Ovary (tissue), 9 donors: ENCODE data around the gene SERBP1. TPM values are rescaled to one million over a fixed set of nuclear protein-coding genes. Genes with fewer than 3 reads are reported as not detected.

ENCODE experiments used
- DNase-seq, 5 donors: peaks; one replicate each; pipeline ENCODE4 v3.0.0-alpha.2; 2019 to 2020
- H3K27ac ChIP-seq, 2 donors: fragments of 200-600 bp; one replicate each; pipeline versions ENCODE4 v1.5.1 to v1.8.0; 2019 to 2022
- H3K27me3 ChIP-seq: fragments of 200-600 bp; one replicate; pipeline ENCODE4 v1.8.0; 2022
- H3K36me3 ChIP-seq: fragments of 200-600 bp; sonication (generic); one replicate; pipeline ENCODE4 v1.5.1; 2019
- H3K4me1 ChIP-seq: one replicate; pipeline ENCODE4 v1.8.1; 2013; ENCODE audit warnings: mild to moderate bottlenecking, moderate library complexity; ENCODE audit not compliant: insufficient read depth
- H3K4me3 ChIP-seq: fragments of 200-600 bp; sonication (generic); one replicate; pipeline ENCODE4 v1.5.1; 2017
- H3K9me3 ChIP-seq, 2 donors: fragments of 200-600 bp in 1 of 2; sonication (generic) in 1 of 2; one replicate each; pipeline versions ENCODE4 v1.5.1 to v1.8.1; 2013 to 2019; ENCODE audit warnings: mild to moderate bottlenecking in 1 of 2, moderate library complexity in 1 of 2
- CTCF ChIP-seq, 3 donors: fragments of 450-650 bp in 2 of 3; fragments of 200-600 bp in 1 of 3; IDR thresholded peaks; one replicate each; pipeline versions ENCODE4 v1.5.1 to v1.8.0; 2016 to 2022; ENCODE audit warnings: antibody characterized with exemption in 3 of 3, mild to moderate bottlenecking in 1 of 3
- EP300 ChIP-seq: sonication (generic); formaldehyde crosslinking; IDR thresholded peaks from one replicate; pipeline ENCODE4 v1.6.1; 2017; ENCODE audit warnings: antibody characterized with exemption
- POLR2A ChIP-seq: fragments of 450-650 bp; IDR thresholded peaks from one replicate; pipeline ENCODE4 v1.6.1; 2017; ENCODE audit warnings: antibody characterized with exemption, mild to moderate bottlenecking, moderate library complexity
- WGBS, 3 donors: extraction: QIAGEN DNeasy Blood & Tissue Kit in 1 of 3; methylation state at CpG; one replicate each; pipeline versions ENCODE4 v1.1.5 to v1.1.7; 2013 to 2017; 5-methylcytosine and 5-hydroxymethylcytosine counted together
- intact Hi-C, 4 donors: fragments of 100-400 bp; cut with DNase I; formaldehyde crosslinking; loops; one replicate each; pipeline versions ENCODE4 v1.11.0 to v1.15.1; 2022 to 2023
- polyA plus RNA-seq, 2 donors: library from polyadenylated mRNA; stranded (reverse); fragments of 200-250 nt in 1 of 2; fragments of 350-450 nt in 1 of 2; fragmentation: Illumina TruSeq in 1 of 2; extraction: RNeasy Lipid Tissue Mini Kit (QIAGEN cat#74804) in 1 of 2; gene quantifications; one replicate each; pipeline ENCODE4 v1.2.3, GENCODE V29; 2013 to 2014
- total RNA-seq, 7 donors: library from RNA; depleted of rRNA in 2 of 7; stranded (reverse); fragments of >200 nt in 2 of 7; fragmentation: NEBNext Ultra II Directional in 3 of 7; extraction: Animal tissue kit (Norgen Biotek cat#: 25700) in 3 of 7; gene quantifications; one replicate each; pipeline versions ENCODE4 v1.1.0 to v1.2.4, GENCODE V29; 2016 to 2023
- donor health status: DM: no; HTN: no; CAD: no; lungs with moderate emphysema.
- donor health status: DM: no; HTN: no; CAD: no.
- donor health status: Bipolar disorder and iron deficiency.
- donor health status: DM: yes; HTN: yes; CAD: no.
- donor health status: DM: no; HTN: no; CAD: no.
- donor health status: DM: yes; HTN: yes; CAD: no.

The SERBP1 gene
- total and polyA plus RNA-seq, 9 donors: 117 to 180 (median 150) TPM

- WGBS, 3 donors: 75 to 78% (median 78%) methylated on average over 12 of the region's 12 CpGs
- H3K36me3 ChIP-seq: no peaks in the 10 kb centered on the region
- H3K27me3 ChIP-seq: no peaks in the 10 kb centered on the region
- no peak overlapping the region for H3K4me3 ChIP-seq
- no peaks in the 10 kb centered on the region for H3K4me1 ChIP-seq
- intact Hi-C loops: no loop called here
- no peaks in the 10 kb centered on the region for H3K9me3 ChIP-seq
- no peak overlapping the region for H3K27ac ChIP-seq
- TF ChIP-seq POLR2A (no peak), CTCF (IDR thresholded peaks at IDR 0.05) (no peak), EP300 (no peak)
- DNase-seq: no peak
Observed at GRCh38 chr1:67393240-67393639, 37.0 kb downstream of the SERBP1 start.

GRCh38 chr1:67390041-67390887 is 39.9 kb downstream of the SERBP1 start:
- no peaks in the 10 kb centered on the region for H3K9me3 ChIP-seq
- TF ChIP-seq CTCF (IDR thresholded peaks at IDR 0.05) (no peak), POLR2A (no peak), EP300 (no peak)
- no peak overlapping the region for H3K4me3 ChIP-seq
- H3K27ac ChIP-seq: no peak overlapping the region
- H3K36me3 ChIP-seq: no peaks in the 10 kb centered on the region
- 88 to 93% (median 92%) methylated on average over 3 of the region's 3 CpGs for WGBS, 3 donors
- H3K4me1 ChIP-seq: no peaks in the 10 kb centered on the region
- intact Hi-C loops: no loop called here
- H3K27me3 ChIP-seq: no peaks in the 10 kb centered on the region
- DNase-seq: no peak

GRCh38 chr1:67383999-67384638 is 46.1 kb downstream of the SERBP1 start:
- no peaks in the 10 kb centered on the region for H3K9me3 ChIP-seq
- intact Hi-C loops: no loop called here
- H3K36me3 ChIP-seq: no peaks in the 10 kb centered on the region
- H3K27me3 ChIP-seq: no peaks in the 10 kb centered on the region
- WGBS, 3 donors: 85 to 100% (median 91%) methylated on average over 1 to 2 of the region's 2 CpGs
- no peak for DNase-seq
- H3K4me1 ChIP-seq: no peaks in the 10 kb centered on the region
- TF ChIP-seq EP300: no peak
- no peak for TF ChIP-seq CTCF (IDR thresholded peaks at IDR 0.05)
- H3K4me3 ChIP-seq: no peak overlapping the region
- no peak overlapping the region for H3K27ac ChIP-seq

GRCh38 chr1:67382292-67382691 is 47.9 kb downstream of the SERBP1 start:
- TF ChIP-seq CTCF (IDR thresholded peaks at IDR 0.05) (no peak), POLR2A (no peak), EP300 (no peak)
- no peak overlapping the region for H3K27ac ChIP-seq
- no peak for DNase-seq
- H3K27me3 ChIP-seq: no peaks in the 10 kb centered on the region
- WGBS, 3 donors: 29 to 91% (median 62%) methylated on average over 1 of the region's 1 CpG
- no peak overlapping the region for H3K4me3 ChIP-seq
- intact Hi-C loops: no loop called here
- no peaks in the 10 kb centered on the region for H3K4me1 ChIP-seq
- no peaks in the 10 kb centered on the region for H3K9me3 ChIP-seq
- H3K36me3 ChIP-seq: no peaks in the 10 kb centered on the region
